ENCODE data around the gene SREBF2.

Gene SREBF2

DNA sequence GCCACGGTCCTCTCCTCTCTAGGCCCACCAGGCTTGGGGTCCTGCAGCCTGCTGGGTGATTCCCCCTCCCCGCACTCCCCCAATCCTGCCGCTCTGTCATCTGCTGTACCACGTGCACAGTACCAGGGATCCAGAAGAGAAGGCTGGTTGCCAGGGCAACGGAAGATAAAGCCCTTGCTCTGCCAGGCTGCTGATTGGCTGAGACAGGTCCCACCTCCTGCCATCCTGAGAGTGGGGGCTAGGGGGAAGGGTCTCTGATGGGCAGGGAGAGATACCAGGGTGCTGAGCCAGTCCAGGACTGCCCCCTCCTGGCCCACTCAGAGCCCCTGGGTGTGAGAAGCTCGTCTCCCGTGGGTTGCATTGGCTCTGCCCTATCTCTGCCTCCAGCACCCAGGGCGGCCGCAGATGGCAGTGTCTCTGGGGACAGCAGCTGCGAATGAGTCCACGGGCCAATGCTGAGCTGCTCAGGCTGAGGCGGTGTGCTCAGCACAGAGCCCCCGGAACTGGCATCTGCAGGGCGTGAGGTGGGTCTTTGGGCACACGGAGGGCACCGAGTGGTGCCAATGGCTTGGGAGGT lies 119.1 kb downstream of the SREBF2 start, which contains the start of gene SMIM45:
SMIM45 (plus strand) TSS at position 253 of the 577 bp plus-strand sequence.
- H3K4me3 ChIP-seq (ENCODE audit: low read depth, low read length), result no peak within 1 kb of the TSS
- TF ChIP-seq, protein P1, sequence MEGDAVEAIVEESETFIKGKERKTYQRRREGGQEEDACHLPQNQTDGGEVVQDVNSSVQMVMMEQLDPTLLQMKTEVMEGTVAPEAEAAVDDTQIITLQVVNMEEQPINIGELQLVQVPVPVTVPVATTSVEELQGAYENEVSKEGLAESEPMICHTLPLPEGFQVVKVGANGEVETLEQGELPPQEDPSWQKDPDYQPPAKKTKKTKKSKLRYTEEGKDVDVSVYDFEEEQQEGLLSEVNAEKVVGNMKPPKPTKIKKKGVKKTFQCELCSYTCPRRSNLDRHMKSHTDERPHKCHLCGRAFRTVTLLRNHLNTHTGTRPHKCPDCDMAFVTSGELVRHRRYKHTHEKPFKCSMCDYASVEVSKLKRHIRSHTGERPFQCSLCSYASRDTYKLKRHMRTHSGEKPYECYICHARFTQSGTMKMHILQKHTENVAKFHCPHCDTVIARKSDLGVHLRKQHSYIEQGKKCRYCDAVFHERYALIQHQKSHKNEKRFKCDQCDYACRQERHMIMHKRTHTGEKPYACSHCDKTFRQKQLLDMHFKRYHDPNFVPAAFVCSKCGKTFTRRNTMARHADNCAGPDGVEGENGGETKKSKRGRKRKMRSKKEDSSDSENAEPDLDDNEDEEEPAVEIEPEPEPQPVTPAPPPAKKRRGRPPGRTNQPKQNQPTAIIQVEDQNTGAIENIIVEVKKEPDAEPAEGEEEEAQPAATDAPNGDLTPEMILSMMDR (IDR thresholded peaks at IDR 0.05; ENCODE audit: insufficient read depth, low read length, missing control alignments), result no peak
- no peak for DNase-seq (ENCODE audit: low read depth, low spot score)
- POLR2A ChIA-PET, result no interaction called here
- CTCF ChIA-PET, result interaction anchor here (1.1 to 2.9 kb wide), 4 partner anchors 11 to 285 kb away, joined by 4 to 9 read pairs (median 4); no protein-coding TSS in a partner anchor

DNA sequence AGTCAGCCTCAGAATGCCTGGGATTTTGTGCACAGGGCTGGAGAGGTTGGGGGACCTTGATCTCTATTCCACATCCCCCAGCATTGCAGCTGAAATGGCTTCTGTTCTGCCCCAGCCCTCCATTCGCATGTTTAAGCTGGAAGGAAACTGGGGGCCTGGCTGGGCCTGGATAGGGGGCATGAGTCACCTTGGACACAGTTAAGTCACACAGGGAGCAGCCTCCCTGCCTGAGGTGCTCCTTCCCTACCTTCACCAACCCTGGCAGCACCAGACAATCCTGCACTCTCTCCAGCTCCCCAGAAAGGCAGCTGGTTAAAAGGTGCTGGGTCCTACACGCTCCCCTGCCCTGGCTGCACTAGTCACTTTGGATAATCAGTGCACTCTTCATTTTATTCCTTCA lies 119.8 kb downstream of the SREBF2 start:
- H3K4me3 ChIP-seq (ENCODE audit: low read depth, low read length), result no peak overlapping the region
- DNase-seq (ENCODE audit: low read depth, low spot score), result no peak
- TF ChIP-seq, protein P1 (IDR thresholded peaks at IDR 0.05; ENCODE audit: insufficient read depth, low read length, missing control alignments), result no peak
- CTCF ChIA-PET, result interaction anchor here (0.8 to 2.9 kb wide), 5 partner anchors 12 to 492 kb away, joined by 3 to 9 read pairs (median 4); no protein-coding TSS in a partner anchor
- POLR2A ChIA-PET, result no interaction called here
